IPS DF 19.7 (cell line): ENCODE measurements around the gene SAMD4A.

Experiments
- DNase-seq: peaks from one replicate; pipeline ENCODE4 v3.0.0-alpha.2; 2013; ENCODE audit warnings: low read depth, low spot score

Gene SAMD4A

GRCh38 chr14:54829486-54830224 is 262.7 kb downstream of the SAMD4A start:
- DNase-seq, result no peak

DNA sequence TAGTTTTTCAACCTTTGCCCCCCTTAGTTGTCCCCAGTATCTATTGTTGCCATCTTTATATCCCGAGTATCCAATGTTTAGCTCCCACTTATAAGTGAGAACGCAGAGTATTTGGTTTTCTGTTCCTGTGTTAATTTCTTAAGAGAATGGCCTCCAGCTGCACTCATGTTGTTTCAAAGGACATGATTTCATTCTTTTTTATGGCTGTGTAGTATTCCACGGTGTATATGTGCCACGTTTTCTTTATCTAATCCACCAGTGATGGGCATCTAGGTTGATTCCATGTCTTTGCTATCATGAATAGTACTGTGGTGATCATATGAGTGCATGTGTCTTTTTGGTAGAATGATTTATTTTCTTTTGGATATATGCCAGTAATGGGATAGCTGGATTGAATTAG is 263.7 kb downstream of the SAMD4A start:
- no peak for DNase-seq

DNA sequence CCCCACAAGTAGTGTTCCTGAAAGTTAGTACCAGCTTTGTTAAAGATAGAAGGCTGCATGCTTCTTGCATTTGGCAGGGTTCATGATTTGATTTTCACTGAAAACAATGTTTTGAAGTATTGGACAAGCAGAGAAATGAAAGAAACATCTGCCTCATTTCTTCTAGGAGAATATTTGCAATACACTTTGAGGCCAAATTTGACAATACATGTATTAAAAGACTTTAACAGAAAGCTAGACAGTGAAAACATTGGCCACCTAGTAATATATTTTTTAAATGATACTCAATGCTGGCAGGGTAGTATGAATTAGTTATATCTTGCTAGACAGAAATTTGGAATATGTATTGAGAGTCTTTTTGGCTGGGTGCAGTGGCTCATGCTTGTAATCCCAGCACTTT is 267.2 kb downstream of the SAMD4A start:
- no peak for DNase-seq

- no peak for DNase-seq
These were observed 267.8 kb downstream of the SAMD4A start for GRCh38 chr14:54834727-54835126.

DNA sequence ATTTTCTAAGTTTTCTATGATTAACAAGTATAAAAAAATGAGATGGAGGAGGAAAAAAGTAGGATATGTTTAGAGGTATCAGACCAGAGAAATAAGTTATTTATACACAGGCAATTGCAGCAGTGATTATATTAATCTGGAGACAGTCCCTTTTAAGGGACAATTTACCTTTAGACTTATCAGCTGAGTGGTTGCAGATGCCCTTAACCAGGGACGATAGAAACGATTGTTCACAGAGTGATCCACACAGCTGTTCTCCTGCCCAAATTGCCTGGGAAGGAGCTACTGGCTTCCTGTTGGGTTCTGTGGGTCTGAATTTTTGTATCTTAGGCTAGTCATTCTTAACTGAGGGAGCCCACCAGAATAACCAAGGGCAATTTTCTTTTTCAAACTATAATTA is 269.3 kb downstream of the SAMD4A start:
- no peak for DNase-seq

GRCh38 chr14:54837508-54838149 is 270.7 kb downstream of the SAMD4A start:
- DNase-seq, result no peak

DNA sequence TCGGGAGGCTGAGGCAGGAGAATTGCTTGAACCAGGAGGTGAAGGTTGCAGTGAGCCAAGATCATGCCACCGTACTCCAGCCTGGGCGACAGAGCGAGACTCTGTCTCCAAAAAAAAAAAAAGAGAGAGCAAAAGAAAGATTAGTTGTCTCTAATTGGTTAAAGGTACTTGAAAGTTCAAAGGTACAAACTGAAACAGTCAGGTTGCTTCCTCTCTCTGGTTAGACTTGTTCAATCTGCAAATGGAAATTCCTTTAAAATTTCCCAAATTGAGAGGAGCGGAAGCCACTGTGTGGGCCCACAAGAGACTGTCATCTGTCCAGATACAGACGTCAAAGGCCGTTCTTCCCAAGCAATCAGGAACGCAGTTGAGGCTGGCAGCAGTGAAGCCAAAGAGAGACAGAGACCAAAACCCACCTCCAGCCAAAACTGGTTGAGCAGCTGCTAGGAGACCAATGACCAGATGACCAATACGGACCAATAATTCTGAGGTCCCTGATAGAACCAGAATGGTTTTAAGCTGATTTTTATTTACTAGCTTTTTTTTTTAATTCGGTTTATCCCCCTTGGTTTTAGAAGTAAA is 272.1 kb downstream of the SAMD4A start:
- no peak for DNase-seq

GRCh38 chr14:54839701-54840119 is 272.8 kb downstream of the SAMD4A start:
- no peak for DNase-seq

GRCh38 chr14:54840336-54840735 is 273.4 kb downstream of the SAMD4A start:
- no peak for DNase-seq

DNA sequence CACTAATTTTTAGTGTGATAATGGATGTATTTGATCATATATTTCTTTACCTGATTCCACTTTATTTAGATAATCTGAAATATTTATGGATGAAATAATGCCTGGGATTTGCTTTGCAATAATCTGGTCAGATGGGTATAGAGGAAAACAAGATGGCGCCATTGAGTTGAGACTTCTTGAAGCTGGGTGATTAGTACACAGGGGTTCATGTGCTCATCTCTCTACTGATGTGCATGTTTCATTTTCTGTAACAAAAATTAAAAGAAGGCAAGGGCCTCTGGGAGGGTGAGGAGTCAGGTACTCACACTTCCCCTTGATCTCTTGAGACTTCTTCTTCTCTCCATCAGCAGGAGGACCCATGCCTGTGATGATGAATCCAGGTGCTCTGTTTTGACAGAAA is 273.9 kb downstream of the SAMD4A start:
- no peak for DNase-seq
